Measurements from ENCODE around the gene RNF123. TPM values are rescaled to one million over a fixed set of nuclear protein-coding genes. Genes with fewer than 3 reads are reported as not detected.

Gene RNF123
- total RNA-seq, 2 donors from 2014 or later: 28.3 to 29.4 TPM

DNA sequence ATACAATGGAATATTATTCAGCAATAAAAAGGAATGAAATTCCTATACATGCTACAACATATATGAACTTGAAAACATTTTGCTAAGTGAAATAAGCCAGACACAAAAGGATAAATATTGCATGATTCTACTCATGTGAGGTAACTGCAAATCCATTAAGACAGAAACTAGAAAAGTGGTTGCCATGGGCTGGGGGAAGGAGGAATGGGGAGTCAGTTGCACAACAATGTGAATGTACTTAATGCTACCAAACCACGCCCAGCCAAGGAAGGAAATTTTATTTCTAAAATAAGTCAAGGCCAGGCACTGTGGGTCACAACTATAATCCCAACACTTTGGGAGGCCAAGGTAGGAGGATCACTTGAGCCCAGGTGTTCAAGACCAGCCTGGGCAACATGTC lies 44.2 kb downstream of the RNF123 start:
- H3K9me3 ChIP-seq: no peaks in the 10 kb centered on the region
- TF ChIP-seq, protein P1, sequence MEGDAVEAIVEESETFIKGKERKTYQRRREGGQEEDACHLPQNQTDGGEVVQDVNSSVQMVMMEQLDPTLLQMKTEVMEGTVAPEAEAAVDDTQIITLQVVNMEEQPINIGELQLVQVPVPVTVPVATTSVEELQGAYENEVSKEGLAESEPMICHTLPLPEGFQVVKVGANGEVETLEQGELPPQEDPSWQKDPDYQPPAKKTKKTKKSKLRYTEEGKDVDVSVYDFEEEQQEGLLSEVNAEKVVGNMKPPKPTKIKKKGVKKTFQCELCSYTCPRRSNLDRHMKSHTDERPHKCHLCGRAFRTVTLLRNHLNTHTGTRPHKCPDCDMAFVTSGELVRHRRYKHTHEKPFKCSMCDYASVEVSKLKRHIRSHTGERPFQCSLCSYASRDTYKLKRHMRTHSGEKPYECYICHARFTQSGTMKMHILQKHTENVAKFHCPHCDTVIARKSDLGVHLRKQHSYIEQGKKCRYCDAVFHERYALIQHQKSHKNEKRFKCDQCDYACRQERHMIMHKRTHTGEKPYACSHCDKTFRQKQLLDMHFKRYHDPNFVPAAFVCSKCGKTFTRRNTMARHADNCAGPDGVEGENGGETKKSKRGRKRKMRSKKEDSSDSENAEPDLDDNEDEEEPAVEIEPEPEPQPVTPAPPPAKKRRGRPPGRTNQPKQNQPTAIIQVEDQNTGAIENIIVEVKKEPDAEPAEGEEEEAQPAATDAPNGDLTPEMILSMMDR (IDR thresholded peaks at IDR 0.05): no peak
- peaks cover 32% of the 10 kb centered on the region for H3K36me3 ChIP-seq
- ATAC-seq (ENCODE audit: insufficient number of reproducible peaks, low FRiP score, low read depth) (no peak), DNase-seq (ENCODE audit: low spot score) (no peak)
- H3K27ac ChIP-seq: no peak overlapping the region
- H3K4me1 ChIP-seq (ENCODE audit: control insufficient read depth in 1 of 2, low read depth in 2 of 2): no peaks in the 10 kb centered on the region
- H3K27me3 ChIP-seq (replicated peaks; ENCODE audit: insufficient read depth): no peaks in the 10 kb centered on the region
- H3K4me3 ChIP-seq: no peak overlapping the region

DNA sequence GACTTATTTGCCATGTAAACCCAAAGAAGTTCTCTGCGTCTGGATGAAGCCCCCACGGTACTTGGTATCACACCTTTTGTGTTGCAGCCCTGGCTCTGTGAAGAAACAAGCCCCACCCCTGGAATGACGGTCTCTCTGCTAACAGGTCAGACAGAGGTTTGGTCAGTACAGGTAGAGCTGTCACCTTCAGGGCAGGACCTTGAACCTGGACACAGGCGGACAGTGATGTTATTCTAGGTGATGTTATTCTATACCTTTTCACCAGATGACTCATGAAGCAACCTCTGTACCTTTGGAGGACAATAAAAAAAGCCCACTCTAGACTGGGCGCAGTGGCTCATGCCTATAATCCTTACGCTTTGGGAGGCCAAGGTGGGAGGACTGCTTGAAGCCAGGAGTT lies 45.4 kb downstream of the RNF123 start:
- Histone ChIP-seq H3K9me3 (no peaks in the 10 kb centered on the region), H3K4me1 (ENCODE audit: control insufficient read depth in 1 of 2, low read depth in 2 of 2) (no peaks in the 10 kb centered on the region), H3K27me3 (replicated peaks; ENCODE audit: insufficient read depth) (no peaks in the 10 kb centered on the region), H3K36me3 (peaks cover 32% of the 10 kb centered on the region), H3K27ac (no peak overlapping the region), H3K4me3 (no peak overlapping the region)
- TF ChIP-seq, protein P1 (IDR thresholded peaks at IDR 0.05): no peak
- ATAC-seq (ENCODE audit: insufficient number of reproducible peaks, low FRiP score, low read depth) (no peak), DNase-seq (ENCODE audit: low spot score) (no peak)

DNA sequence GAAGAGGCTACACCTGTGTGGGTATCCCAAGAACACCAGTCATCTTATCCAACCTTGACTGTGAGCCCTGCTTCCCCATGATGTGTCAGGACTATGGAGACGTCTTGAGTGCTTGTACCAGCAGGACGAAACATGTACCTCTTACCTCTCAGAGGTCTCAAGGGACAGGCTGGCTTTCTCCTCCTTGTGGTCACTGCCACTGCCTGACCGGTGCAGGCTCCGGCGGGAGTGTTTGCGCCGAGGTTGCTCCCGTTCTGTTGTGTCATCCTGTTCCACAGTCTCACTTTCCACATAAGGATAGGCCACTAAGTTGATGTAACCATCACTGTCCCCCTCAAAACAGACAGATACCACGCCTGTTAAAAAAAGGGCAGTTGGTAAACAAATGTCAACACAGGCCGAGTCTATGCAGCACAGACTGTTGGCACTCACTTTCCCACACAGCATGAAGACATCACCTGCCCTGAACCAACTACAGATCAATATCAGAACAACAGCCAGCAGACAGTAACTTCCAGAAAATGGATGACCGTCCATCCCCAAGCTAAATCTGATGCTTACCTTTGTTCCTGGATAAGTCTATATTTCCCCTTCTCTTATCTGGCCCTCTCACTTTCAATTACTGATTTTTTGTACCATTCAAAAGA lies 48.8 kb downstream of the RNF123 start:
- ATAC-seq (ENCODE audit: insufficient number of reproducible peaks, low FRiP score, low read depth): no peak
- no peak overlapping the region for H3K27ac ChIP-seq

DNA sequence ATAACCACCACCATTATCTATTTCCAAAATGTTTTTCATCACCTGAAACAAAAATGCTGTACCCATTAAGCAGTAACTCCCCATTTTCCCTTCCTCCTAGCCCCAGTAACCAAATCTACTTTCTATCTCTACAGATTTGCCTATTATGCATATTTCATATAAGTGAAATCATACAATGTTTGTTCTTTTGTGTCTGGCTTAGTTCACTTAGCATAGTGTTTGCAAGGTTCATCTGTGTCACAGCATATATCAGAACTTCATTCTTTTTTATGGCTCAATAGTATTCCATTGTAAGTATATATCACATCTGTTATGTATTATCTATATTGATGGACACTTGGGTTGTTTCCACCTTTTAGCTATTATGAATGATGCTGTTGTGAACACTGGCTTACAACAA lies 51.1 kb downstream of the RNF123 start:
- no peaks in the 10 kb centered on the region for H3K9me3 ChIP-seq
- H3K4me3 ChIP-seq: no peak overlapping the region
- peaks cover 0 to 3% of the 10 kb centered on the region in 2 donors for H3K4me1 ChIP-seq (ENCODE audit: control insufficient read depth in 1 of 2, low read depth in 2 of 2)
- ATAC-seq (ENCODE audit: insufficient number of reproducible peaks, low FRiP score, low read depth): no peak
- no peak for DNase-seq (ENCODE audit: low spot score)
- peaks cover 14% of the 10 kb centered on the region for H3K36me3 ChIP-seq
- no peak overlapping the region for H3K27ac ChIP-seq
- TF ChIP-seq, protein P1 (IDR thresholded peaks at IDR 0.05): no peak
- no peaks in the 10 kb centered on the region for H3K27me3 ChIP-seq (replicated peaks; ENCODE audit: insufficient read depth)

More for the DNA sequence above, 48.8 kb downstream of the RNF123 start:
- H3K4me3 ChIP-seq: no peak overlapping the region
- peaks cover 23% of the 10 kb centered on the region for H3K36me3 ChIP-seq
- no peak for DNase-seq (ENCODE audit: low spot score)
- TF ChIP-seq, protein P1 (IDR thresholded peaks at IDR 0.05): no peak
- peaks cover 0 to 3% of the 10 kb centered on the region in 2 donors for H3K4me1 ChIP-seq (ENCODE audit: control insufficient read depth in 1 of 2, low read depth in 2 of 2)
- no peaks in the 10 kb centered on the region for H3K9me3 ChIP-seq
- H3K27me3 ChIP-seq (replicated peaks; ENCODE audit: insufficient read depth): no peaks in the 10 kb centered on the region

DNA sequence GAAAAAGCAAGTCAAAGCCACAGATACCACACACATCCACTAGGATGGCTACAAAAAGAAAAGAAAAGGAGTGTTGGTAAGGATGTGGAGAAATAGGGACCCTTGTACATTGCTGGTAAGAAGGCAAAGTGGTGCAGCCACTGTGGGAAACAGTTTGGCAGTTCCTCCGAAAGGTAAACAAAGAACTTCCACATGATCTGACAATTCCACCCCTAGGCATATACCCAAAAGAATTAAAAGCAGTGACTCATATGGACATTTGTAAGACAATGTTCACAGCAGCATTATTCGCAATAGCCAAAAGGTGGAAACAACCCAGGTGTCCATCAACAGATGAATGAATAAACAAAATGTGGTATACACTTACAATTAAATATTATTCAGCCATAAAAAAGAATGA lies 56.6 kb downstream of the RNF123 start:
- DNase-seq (ENCODE audit: low spot score): no peak
- Histone ChIP-seq H3K36me3 (no peaks in the 10 kb centered on the region), H3K4me3 (no peak overlapping the region), H3K27me3 (replicated peaks; ENCODE audit: insufficient read depth) (no peaks in the 10 kb centered on the region), H3K27ac (no peak overlapping the region), H3K4me1 (ENCODE audit: control insufficient read depth in 1 of 2, low read depth in 2 of 2) (peaks cover 0 to 18% of the 10 kb centered on the region in 2 donors), H3K9me3 (no peaks in the 10 kb centered on the region)
- TF ChIP-seq, protein P1 (IDR thresholded peaks at IDR 0.05): no peak
- ATAC-seq (ENCODE audit: insufficient number of reproducible peaks, low FRiP score, low read depth): no peak

Data from thoracic aorta (tissue), 2 donors.